Mesendoderm (in vitro differentiated cells): ENCODE data around the gene HNRNPA0.

Experiments
- DNase-seq: peaks from one replicate; pipeline ENCODE4 v3.0.0; 2013
- H2AK5ac ChIP-seq: 2 replicates; pipeline ENCODE4 v1.6.1; 2013; ENCODE audit warnings: low read length, inconsistent platforms
- H2BK120ac ChIP-seq: 2 replicates; pipeline ENCODE4 v1.6.1; 2013; ENCODE audit warnings: low read depth, mild to moderate bottlenecking, low read length, moderate library complexity, mixed read lengths
- H2BK15ac ChIP-seq: replicated peaks from 2 replicates; pipeline ENCODE4 v1.6.1; 2013; ENCODE audit warnings: low read depth, mild to moderate bottlenecking, moderate library complexity
- H2BK5ac ChIP-seq: 2 replicates; pipeline ENCODE4 v1.6.1; 2013; ENCODE audit warnings: low read length, inconsistent platforms
- H3K18ac ChIP-seq: 2 replicates; pipeline ENCODE4 v1.6.1; 2013; ENCODE audit warnings: mild to moderate bottlenecking, low read length, mixed read lengths
- H3K23ac ChIP-seq: one replicate; pipeline ENCODE4 v1.6.1; 2013; ENCODE audit warnings: low read length
- H3K27ac ChIP-seq: 2 replicates; pipeline ENCODE4 v1.5.1; 2013; ENCODE audit warnings: low read depth, mild to moderate bottlenecking, inconsistent platforms, low read length, moderate library complexity
- H3K27me3 ChIP-seq: 2 replicates; pipeline ENCODE4 v1.6.1; 2013; ENCODE audit warnings: low read length, control low read depth, mild to moderate bottlenecking, inconsistent platforms; ENCODE audit not compliant: insufficient read depth, poor library complexity
- H3K36me3 ChIP-seq: 2 replicates; pipeline ENCODE4 v1.6.1; 2013; ENCODE audit warnings: low read length, inconsistent platforms; ENCODE audit not compliant: control insufficient read depth, insufficient read depth
- H3K4ac ChIP-seq: one replicate; pipeline ENCODE4 v1.6.1; 2013; ENCODE audit warnings: low read depth, mild to moderate bottlenecking, low read length, moderate library complexity
- H3K4me1 ChIP-seq: 2 replicates; pipeline ENCODE4 v1.6.1; 2013; ENCODE audit warnings: low read depth, low read length, inconsistent platforms; ENCODE audit not compliant: control insufficient read depth
- H3K4me2 ChIP-seq: 2 replicates; pipeline ENCODE4 v1.6.1; 2013; ENCODE audit warnings: low read length
- H3K4me3 ChIP-seq: 2 replicates; pipeline ENCODE4 v1.5.1; 2013; ENCODE audit warnings: mild to moderate bottlenecking, low read length
- H3K56ac ChIP-seq: one replicate; pipeline ENCODE4 v1.6.1; 2013; ENCODE audit warnings: low read length
- H3K79me1 ChIP-seq: 2 replicates; pipeline ENCODE4 v1.6.1; 2013; ENCODE audit warnings: low read length, inconsistent platforms
- H3K79me2 ChIP-seq: 2 replicates; pipeline ENCODE4 v1.6.1; 2013; ENCODE audit warnings: mild to moderate bottlenecking, low read length; ENCODE audit not compliant: control insufficient read depth, insufficient read depth
- H3K9ac ChIP-seq: 2 replicates; pipeline ENCODE4 v1.6.1; 2013; ENCODE audit warnings: low read length, inconsistent platforms
- H4K5ac ChIP-seq: one replicate; pipeline ENCODE4 v1.6.1; 2013; ENCODE audit warnings: low read length
- H4K8ac ChIP-seq: one replicate; pipeline ENCODE4 v1.6.1; 2013; ENCODE audit warnings: low read depth, mild to moderate bottlenecking, control low read depth, low read length, moderate library complexity
- WGBS: extraction: QIAGEN DNeasy Blood & Tissue Kit; methylation state at CpG from one replicate; pipeline ENCODE4 v1.1.7; 2013; ENCODE audit warnings: low lambda C conversion rate, missing lambda C conversion rate; ENCODE audit not compliant: insufficient coverage; ENCODE audit errors: extremely low coverage; 5-methylcytosine and 5-hydroxymethylcytosine counted together

HNRNPA0 gene

DNA sequence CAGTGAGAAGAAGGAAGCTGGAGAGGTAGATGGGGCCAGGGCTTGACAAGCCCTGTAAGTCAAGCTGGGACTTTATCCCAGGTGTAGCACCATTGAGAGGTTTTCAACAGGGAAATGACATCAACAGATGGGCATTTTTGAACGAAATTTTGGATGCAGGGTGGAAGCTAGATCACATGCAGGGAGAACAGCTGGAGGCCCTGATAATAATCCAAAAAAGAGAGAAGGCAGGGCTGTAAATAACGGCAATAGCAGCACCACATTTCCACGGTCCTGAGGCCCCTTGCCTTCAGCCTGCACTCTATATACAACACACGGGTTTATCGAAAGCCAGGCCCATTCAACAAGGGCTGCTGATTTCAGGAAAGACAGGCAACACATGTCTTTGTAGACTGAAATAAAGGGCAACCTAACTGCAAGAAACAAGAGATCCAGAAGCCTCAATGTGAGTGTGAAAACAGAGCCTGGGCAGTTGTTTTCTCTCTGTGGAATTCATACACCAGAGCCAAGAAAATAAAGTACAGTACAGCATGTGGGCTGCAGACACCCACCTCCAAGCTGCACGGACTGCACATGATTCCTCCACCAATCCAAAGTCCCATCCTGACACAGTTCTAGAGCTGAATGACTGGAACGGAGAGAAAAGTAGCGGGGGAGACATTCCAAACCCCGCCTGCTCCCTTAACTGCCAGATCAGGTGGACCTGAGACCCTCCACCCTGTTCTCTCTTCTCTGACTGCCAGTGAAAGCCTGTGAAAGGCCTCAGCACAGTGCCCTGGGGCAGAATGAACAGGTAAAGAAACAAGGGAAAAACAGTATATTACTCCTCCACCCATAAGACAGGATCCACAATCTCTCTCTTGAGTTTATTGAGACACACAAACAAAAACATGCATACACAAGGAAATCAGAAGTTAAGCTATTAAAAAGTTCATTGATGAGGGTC, 54.6 kb downstream of the HNRNPA0 start:
- no peak overlapping the region for H3K56ac ChIP-seq
- no peak overlapping the region for H4K8ac ChIP-seq
- H3K36me3 ChIP-seq, result no peaks in the 10 kb centered on the region
- H3K79me2 ChIP-seq, result no peaks in the 10 kb centered on the region
- no peak overlapping the region for H3K23ac ChIP-seq
- H3K79me1 ChIP-seq, result no peaks in the 10 kb centered on the region
- no peak overlapping the region for H3K18ac ChIP-seq
- no peaks in the 10 kb centered on the region for H3K27me3 ChIP-seq
- no peak overlapping the region for H2BK15ac ChIP-seq
- no peak overlapping the region for H3K4me2 ChIP-seq
- H3K4me1 ChIP-seq, result peaks cover 2% of the 10 kb centered on the region
- H2BK120ac ChIP-seq, result no peak overlapping the region
- peak; percentile 69 for DNase-seq
- WGBS, result no CpG with 5 or more reads among the region's 9 CpGs
- no peak overlapping the region for H2BK5ac ChIP-seq
- no peak overlapping the region for H3K4ac ChIP-seq
- no peak overlapping the region for H2AK5ac ChIP-seq
- H3K4me3 ChIP-seq, result no peak overlapping the region
- H3K9ac ChIP-seq, result no peak overlapping the region
- H3K27ac ChIP-seq, result no peak overlapping the region
- no peak overlapping the region for H4K5ac ChIP-seq

DNA sequence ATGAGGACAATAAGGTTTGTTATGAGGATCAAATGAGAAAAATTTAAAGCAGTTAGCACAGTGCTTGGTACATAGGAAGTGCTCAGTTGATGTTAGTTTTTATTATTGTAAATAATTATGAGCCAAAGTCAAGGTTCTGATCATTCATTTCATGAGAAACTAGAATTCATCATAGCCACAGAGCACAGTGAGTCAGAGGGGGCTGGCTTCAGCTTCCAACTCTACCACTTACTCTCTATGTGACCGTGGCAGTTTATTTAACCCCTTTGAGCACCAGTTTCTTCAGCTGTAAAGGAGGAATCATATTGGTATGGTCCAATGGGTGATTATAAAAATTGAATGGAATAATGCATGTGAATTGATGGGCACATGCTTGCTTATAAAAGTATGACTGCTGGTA, 57.7 kb downstream of the HNRNPA0 start:
- no peaks in the 10 kb centered on the region for H3K27me3 ChIP-seq
- no peak for DNase-seq
- no peak overlapping the region for H3K9ac ChIP-seq
- H4K8ac ChIP-seq, result no peak overlapping the region
- peaks cover 2% of the 10 kb centered on the region for H3K4me1 ChIP-seq
- no peaks in the 10 kb centered on the region for H3K36me3 ChIP-seq
- no peak overlapping the region for H3K23ac ChIP-seq
- no peaks in the 10 kb centered on the region for H3K79me1 ChIP-seq
- H2BK15ac ChIP-seq, result no peak overlapping the region
- H3K4ac ChIP-seq, result no peak overlapping the region
- H2BK5ac ChIP-seq, result no peak overlapping the region
- no peak overlapping the region for H4K5ac ChIP-seq
- H2BK120ac ChIP-seq, result no peak overlapping the region
- no peak overlapping the region for H2AK5ac ChIP-seq
- H3K27ac ChIP-seq, result no peak overlapping the region
- no peak overlapping the region for H3K18ac ChIP-seq
- H3K56ac ChIP-seq, result no peak overlapping the region
- H3K4me3 ChIP-seq, result no peak overlapping the region
- H3K79me2 ChIP-seq, result no peaks in the 10 kb centered on the region
- no peak overlapping the region for H3K4me2 ChIP-seq
- no CpG with 5 or more reads among the region's 1 CpG for WGBS

DNA sequence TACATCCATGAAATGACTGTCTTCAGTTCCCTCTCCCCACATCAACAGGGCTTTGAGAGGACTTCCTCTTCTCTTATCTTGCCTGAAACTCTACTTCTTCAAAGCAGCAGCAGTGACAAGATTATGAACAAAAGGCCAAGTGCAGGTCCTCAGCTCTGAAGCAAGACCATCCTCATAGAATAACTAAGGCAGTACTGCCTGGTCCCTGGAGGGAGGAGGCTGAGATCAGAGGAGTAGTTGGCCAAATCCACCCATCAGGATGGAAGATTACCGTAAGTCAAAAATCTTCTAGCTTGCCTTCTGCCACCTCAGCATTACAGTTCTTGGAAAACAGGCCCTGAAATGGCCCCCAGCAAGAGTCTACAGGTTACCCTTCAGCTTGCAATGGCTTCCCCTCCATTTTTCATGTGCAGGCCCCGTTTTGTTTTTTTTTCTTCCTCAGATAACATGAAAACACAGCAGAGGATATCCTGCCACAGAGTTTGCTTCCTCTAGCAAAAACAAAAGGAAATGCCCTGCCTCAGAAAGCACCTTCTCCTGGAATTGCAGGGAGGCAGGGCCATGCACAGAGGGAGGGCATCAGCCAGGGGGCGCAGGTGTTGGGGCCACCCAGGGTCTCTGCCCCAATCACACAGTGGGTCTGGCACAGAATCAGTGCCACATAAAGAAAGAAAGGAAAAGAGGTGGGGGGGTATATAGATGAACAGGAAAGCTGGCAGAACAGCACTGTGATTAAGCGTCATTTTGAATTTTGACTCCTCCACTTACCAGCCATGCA, 58.3 kb downstream of the HNRNPA0 start:
- WGBS, result no CpG with 5 or more reads among the region's 4 CpGs
- Histone ChIP-seq H3K27ac (no peak overlapping the region), H3K79me1 (no peaks in the 10 kb centered on the region), H3K4me1 (peaks cover 2% of the 10 kb centered on the region), H2BK5ac (no peak overlapping the region), H3K4me3 (no peak overlapping the region), H2BK15ac (no peak overlapping the region), H3K56ac (no peak overlapping the region), H3K4me2 (no peak overlapping the region), H2BK120ac (no peak overlapping the region), H2AK5ac (no peak overlapping the region), H3K4ac (no peak overlapping the region), H3K23ac (no peak overlapping the region), H3K79me2 (no peaks in the 10 kb centered on the region), H3K9ac (no peak overlapping the region), H3K18ac (no peak overlapping the region), H4K5ac (no peak overlapping the region), H3K36me3 (no peaks in the 10 kb centered on the region), H4K8ac (no peak overlapping the region), H3K27me3 (no peaks in the 10 kb centered on the region)
- DNase-seq, result no peak
